CD1c-positive myeloid dendritic cell (primary cell): ENCODE measurements around the gene NSUN4.
"Not testable (repeated sequence)": the region's sequence is repeated elsewhere in the genome, so short reads cannot be mapped to it uniquely, and the experiment has no call there.

ENCODE experiments used
- DNase-seq: peaks from one replicate; pipeline ENCODE4 v3.0.0-alpha.2; 2016; ENCODE audit errors: extremely low spot score

Gene NSUN4

DNA sequence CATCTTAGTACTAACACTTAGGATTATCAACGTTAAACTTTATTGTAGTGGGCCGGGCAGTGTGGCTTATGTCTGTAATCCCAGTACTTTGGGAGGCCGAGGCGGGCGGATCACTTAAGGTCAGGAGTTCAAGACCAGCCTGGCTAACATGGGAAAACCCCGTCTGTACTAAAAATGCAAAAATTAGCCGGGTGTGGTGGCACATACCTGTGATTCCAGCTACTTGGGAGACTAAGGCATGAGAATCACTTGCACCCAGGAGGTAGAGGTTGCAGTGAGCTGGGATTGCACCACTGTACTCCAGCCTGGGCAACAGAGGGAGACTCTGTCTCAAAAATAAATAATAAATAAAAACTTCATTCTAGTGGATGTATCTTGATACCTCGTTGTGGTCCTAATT lies 25.2 kb downstream of the NSUN4 start:
- not testable (repeated sequence) for DNase-seq

DNA sequence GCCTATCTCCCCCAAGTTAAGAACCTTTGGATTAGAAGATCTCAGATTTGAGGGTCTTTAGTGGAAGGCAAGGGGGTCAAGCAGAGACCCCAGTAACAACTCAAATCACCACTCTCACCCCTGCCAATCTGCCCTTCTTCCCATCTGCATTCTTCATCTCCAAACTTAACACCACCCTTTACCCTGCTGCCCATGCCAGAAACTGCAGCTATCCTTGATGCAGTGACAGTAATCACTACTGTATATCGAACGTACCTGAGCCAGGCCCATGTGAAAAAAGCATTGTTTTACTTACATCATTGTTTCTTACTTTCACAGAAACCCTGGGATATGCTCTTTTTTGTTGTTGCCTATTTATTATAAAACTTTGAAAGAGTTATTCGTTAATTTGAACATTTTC lies 26.5 kb downstream of the NSUN4 start:
- DNase-seq: no peak

DNA sequence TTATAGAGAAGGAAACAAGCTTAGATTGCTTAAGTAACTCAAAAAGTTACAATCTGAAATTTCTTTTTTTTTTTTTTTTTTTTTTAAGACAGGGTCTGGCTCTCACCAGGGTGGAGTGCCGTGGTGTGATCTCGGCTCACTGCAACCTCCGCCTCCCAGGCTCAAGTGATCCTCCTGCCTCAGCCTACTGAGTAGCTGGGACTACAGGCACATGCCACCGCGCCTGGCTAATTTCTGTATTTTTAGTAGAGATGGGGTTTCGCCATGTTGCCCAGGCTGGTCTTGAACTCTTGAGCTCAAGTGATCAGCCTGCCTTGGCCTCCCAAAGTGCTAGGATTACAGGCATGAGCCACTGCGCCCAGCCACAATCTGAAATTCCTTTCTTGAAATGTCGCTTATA lies 27.1 kb downstream of the NSUN4 start:
- DNase-seq: not testable (repeated sequence)

DNA sequence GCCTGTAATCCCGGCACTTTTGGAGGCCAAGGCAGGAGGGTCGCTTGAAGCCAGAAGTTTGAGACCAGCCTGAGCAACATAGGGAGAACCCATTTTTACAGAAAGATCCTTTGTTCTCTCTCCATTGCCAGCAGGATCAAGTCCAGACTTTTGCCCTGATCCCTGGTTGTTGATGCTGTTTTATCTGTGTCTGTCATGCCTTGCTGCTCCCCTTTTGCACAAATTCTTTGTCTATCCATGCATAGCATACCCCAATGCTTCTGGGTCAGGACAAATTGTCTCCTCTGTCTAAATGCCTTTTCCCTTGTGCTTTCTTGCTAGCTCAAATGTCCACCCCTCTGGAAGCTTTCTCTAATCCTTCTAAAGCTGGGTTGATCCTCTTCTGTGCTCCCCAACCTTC lies 28.2 kb downstream of the NSUN4 start:
- no peak for DNase-seq

- no peak for DNase-seq
Observed at GRCh38 chr1:46369542-46370213, 29.1 kb downstream of the NSUN4 start.

- peak; percentile 45 for DNase-seq
Observed at GRCh38 chr1:46370214-46370633, 29.6 kb downstream of the NSUN4 start.

DNA sequence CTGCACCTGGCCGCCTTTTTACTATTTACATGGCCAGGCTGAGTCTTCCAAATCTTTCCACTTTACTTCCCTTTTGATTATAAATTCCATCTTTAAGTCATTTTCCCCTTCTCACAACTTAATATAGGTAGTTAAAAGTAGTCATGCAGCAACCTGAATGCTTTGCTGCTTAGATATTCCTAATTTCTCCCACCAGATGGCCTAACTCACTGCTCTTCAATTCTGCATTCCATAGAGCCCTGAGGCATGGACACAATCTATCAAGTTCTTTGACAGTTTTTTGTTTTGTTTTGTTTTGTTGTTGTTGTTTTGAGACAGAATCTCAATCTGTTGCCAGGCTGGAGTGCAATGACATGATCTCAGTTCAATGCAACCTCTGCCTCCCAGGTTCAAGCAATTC lies 31.8 kb downstream of the NSUN4 start:
- DNase-seq: no peak

DNA sequence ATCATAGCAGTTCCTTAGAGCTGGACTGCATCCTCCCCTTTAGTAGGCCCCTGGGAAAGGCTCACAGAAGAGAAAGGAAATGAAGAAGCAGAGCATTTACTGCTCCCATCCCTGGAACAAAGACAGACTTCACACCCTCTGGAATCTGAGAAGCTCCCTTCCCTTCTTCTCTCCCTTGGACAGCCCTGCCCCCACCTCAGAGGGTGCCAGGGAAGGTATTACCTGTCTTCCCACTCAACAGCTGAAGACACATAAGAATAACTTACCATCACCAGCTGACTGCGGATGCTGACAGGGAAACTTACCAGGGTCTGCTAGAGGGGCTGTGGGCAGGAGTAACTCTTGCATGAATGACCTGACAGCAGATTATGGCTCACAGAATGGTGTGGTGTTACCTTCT lies 39.4 kb downstream of the NSUN4 start:
- DNase-seq: no peak

GRCh38 chr1:46380508-46380907 lies 39.9 kb downstream of the NSUN4 start:
- DNase-seq: no peak

- no peak for DNase-seq
Observed at GRCh38 chr1:46393510-46393909, 52.9 kb downstream of the NSUN4 start.

DNA sequence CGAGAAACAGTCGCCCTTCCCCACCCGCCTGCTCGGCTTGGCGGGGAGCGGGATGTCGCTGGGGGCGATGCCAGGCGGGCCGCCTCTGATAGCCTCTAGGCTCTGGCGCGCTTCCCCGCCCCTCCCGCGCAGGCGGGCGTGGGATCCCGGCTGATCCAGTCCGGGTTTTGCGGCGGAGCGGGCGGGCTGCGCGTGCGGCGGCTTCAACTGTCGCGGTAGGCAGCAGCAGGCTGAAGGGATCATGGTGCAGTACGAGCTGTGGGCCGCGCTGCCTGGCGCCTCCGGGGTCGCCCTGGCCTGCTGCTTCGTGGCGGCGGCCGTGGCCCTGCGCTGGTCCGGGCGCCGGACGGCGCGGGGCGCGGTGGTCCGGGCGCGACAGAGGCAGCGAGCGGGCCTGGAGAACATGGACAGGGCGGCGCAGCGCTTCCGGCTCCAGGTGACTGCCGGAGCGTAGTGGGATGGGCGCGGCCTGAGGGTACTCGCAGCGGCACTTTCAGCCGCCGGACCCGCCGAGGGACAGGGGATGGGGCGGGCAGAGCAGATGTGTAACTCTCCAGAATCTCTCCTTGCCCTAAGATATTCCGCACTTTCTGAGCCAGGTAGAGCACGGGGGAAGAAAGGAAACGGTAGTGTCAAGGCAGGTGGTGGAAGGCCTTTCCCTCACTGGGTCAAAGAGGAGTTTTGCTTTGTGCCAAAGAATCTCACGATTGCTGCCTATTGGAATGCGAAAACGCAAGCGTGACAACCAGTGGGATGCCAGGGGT lies 53.7 kb downstream of the NSUN4 start, which contains the start of gene FAAH:
Gene FAAH, plus strand, starts transcription at position 210 of the 764 bp plus-strand sequence. Its CDS starts 32 bp downstream, at position 242.
- DNase-seq: peak; percentile 61

DNA sequence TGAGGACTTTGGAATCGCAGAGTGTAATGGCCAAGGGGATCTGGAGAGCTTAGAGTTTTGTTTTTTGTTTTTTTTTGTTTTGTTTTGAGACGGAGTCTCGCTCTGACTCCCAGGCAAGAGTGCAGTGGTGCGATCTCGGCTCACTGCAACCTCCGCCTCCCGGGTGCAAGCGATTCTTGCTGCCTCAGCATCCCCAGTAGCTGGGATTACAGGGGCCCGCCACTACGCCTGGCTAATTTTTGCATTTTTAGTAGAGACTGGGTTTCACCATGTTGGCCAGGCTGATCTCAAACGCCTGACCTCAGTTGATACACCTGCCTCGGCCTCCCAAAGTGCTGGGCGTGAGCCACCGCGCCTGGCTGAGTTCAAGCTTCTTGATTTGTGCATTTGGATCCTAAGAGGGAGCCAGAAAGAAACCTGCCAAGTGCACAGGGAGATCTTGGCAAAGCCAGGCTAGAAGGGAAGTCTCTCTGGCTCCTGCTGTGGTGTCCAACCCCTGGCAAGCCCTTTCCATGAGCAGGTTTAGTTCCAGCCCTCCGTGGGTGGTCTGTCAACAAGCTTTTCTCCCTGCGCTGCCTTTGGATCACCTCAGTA lies 54.4 kb downstream of the NSUN4 start:
- no peak for DNase-seq

DNA sequence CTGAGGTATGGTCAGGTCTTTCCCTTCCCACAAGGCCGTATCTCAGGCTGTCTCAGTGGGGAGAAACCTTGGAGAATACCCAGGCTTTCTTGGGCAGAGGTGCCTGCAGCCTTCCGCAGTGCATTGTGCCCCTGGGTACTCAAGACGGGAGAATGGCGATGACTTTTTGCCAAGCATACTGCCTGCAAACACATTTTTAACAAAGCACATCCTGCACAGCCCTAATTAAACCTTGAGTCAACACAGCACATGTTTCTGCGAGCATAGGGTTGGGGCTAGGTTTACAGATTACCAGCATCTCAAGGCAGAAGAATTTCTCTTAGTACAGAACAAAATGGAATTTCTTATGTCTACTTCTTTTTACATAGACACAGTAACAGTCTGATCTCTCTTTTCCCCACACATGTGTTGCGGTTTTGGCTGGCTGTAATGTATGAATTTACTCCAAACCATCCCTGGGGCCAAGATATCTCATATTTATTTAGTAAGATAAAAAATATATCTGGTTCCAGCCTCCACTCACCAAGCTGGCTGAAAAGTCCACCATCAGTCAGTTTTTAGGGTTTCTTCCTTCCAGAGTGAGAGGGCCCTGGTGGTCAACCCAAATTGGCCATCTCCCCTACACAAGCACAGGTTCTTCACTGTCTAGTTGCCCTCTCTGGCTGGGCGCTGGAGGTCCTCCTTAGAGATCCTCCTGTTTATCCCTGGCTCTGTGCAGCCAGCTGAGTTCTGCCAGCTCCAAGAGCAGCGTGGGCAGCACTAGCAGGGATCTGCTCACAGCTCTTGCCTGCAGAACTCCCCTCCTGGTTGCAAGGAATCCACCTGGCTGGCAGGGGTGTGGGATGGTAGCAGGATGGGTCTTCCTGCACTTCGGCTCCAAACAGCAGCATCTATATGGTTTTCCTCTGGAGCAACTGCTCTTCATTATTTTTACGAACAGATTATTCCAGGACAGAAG lies 56.1 kb downstream of the NSUN4 start:
- no peak for DNase-seq

GRCh38 chr1:46399307-46399706 lies 58.7 kb downstream of the NSUN4 start:
- DNase-seq: no peak

GRCh38 chr1:46400421-46400820 lies 59.8 kb downstream of the NSUN4 start:
- no peak for DNase-seq

DNA sequence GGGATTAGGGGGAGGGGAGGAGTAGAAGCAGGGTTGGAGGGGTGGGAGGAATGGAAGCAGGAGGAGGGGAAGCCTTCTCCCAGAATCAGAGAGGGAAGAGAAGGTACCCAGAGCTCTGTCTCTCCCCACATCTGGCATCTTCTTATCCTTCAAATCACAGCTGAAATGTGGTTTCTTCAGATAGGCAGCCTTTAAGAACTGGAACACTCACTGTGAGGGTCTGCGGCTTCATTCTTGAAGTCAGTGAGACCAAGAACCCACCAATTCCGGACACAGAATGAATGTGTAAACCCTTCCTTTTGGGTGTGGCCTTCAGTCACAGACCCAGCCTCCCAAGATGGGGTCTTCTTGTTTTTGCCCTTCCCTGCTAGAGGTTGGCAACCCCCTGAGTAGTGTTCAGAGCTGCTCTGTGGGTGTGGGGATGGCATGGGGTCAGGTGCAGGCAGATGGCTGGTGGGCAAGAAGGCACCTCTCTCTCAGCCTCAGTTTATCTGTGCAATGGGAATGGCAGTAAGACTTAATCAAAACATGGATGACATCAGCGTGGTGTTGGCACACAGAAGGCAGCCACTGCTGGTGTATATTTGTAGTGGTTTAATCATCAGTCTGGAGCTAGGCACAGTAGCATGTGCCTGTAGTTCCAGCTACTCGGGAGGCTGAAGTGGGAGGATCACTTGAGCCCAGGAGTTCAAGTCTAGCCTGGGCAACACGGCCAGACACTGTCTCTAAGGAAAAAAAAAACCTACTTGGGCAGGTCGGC lies 60.7 kb downstream of the NSUN4 start:
- DNase-seq: no peak

- DNase-seq: peak; percentile 64
Observed at GRCh38 chr1:46401964-46402626, 61.5 kb downstream of the NSUN4 start.

DNA sequence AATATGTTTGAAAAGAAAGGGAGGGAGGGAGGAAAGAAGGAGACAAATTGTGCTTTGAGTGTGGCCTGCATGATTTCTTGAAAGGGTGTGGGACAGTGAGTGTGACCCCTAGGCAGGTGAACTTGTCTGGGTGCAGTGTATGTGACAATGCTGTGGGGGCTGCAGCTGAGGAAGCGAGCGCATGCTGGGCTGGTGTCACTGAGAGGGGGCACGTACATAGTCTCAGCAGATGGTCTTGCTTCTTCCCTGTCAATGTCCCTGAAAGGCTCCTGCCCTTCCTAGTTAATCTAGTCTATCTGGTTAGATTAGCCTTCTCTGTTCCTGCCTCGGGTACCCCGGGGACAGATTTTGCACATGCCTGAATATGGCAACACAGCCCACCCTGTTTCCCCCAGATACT lies 63.3 kb downstream of the NSUN4 start:
- no peak for DNase-seq

DNA sequence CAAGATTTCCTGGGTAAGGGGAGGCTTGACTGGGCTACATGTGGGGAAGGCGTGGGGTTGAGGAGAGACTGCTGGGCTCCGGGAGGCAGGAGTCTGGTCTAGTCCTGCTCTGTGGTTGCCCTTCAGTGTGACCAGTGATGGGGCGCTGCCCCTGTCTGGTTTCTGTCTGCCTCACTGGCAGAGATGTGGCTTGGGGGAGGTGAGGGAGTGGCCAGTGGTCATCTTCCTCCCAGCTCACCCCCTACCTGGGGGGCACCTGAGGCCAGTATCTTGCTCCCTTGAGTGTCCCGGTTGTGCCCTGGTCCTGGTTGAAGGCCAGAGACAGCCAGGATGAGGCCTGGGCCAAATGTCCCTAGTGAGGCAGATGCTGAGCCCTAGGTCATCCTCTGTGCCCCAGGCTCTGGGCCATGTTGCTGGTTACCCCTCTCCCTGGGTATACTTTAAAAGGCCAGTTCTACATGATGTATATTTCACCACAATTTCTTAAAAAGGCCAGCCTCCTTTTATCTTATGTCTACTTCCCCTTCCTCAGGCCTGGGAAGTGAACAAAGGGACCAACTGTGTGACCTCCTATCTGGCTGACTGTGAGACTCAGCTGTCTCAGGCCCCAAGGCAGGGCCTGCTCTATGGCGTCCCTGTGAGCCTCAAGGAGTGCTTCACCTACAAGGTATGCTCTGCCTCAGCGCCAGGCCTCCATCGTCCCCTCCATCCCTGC lies 64.0 kb downstream of the NSUN4 start:
- DNase-seq: peak; percentile 28

DNA sequence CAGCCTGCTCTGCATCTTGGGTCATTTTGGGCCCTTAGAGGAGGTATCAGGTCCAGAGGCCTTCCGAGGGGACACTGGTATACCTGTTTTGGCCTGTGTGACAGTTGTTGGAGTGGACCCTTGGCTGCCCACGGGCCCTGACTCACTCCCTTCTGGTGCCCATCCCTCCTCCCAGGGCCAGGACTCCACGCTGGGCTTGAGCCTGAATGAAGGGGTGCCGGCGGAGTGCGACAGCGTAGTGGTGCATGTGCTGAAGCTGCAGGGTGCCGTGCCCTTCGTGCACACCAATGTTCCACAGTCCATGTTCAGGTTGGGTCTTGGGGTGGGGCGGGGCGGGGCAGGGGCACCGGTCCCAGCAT lies 64.6 kb downstream of the NSUN4 start:
- DNase-seq: no peak
